Mesenteric fat pad (tissue), 1 donor: ENCODE results near the gene ZFR2. TPM values are rescaled to one million over a fixed set of nuclear protein-coding genes. Genes with fewer than 3 reads are reported as not detected.
"Not testable (repeated sequence)": the region's sequence is repeated elsewhere in the genome, so short reads cannot be mapped to it uniquely, and the experiment has no call there.

ENCODE experiments used
- DNase-seq: peaks from one replicate; pipeline ENCODE4 v3.0.0-alpha.2; 2020; ENCODE audit warnings: low spot score
- long read RNA-seq: library from polyadenylated mRNA; unstranded; transcript quantifications from one replicate; pipeline ENCODE4 v2.0.0, GENCODE V29; 2020
- total RNA-seq: library from RNA; stranded (reverse); fragmentation: NEBNext Ultra II Directional; extraction: Animal tissue kit (Norgen Biotek cat#: 25700); gene quantifications from one replicate; pipeline ENCODE4 v1.2.1, GENCODE V29; 2021
- donor health status: DM: yes; HTN: yes; CAD: no.

The ZFR2 gene
- total RNA-seq, result not detected
- long read RNA-seq, result 0 reads

GRCh38 chr19:3868770-3869456 is at the start of gene ZFR2:
Gene ZFR2, minus strand, starts transcription at chr19:3869038. Its CDS starts 21 bp downstream, at chr19:3869017.
- no peak for DNase-seq

GRCh38 chr19:3916033-3916432 is 47.2 kb upstream of the ZFR2 start:
- no peak for DNase-seq

GRCh38 chr19:3914199-3914598 is 45.4 kb upstream of the ZFR2 start:
- no peak for DNase-seq

GRCh38 chr19:3910105-3910504 is 41.3 kb upstream of the ZFR2 start:
- DNase-seq, result no peak

- DNase-seq, result no peak
Measured at GRCh38 chr19:3908266-3909054, 39.6 kb upstream of the ZFR2 start.

GRCh38 chr19:3907626-3908265 is 38.9 kb upstream of the ZFR2 start:
- DNase-seq, result no peak

GRCh38 chr19:3904233-3904632 is 35.4 kb upstream of the ZFR2 start:
- DNase-seq, result no peak

- DNase-seq, result no peak
Measured at GRCh38 chr19:3902317-3902973, 33.6 kb upstream of the ZFR2 start.

- DNase-seq, result no peak
Measured at GRCh38 chr19:3899531-3900294, 30.9 kb upstream of the ZFR2 start.

- DNase-seq, result no peak
Measured at GRCh38 chr19:3898426-3898825, 29.6 kb upstream of the ZFR2 start.

- DNase-seq, result no peak
Measured at GRCh38 chr19:3897936-3898335, 29.1 kb upstream of the ZFR2 start.

GRCh38 chr19:3895788-3896187 is 26.9 kb upstream of the ZFR2 start:
- DNase-seq, result no peak

GRCh38 chr19:3894959-3895358 is 26.1 kb upstream of the ZFR2 start:
- DNase-seq, result not testable (repeated sequence)

GRCh38 chr19:3893509-3894179 is 24.8 kb upstream of the ZFR2 start:
- no peak for DNase-seq

GRCh38 chr19:3890591-3890990 is 21.8 kb upstream of the ZFR2 start:
- no peak for DNase-seq

GRCh38 chr19:3882041-3882384 is 13.2 kb upstream of the ZFR2 start:
- DNase-seq, result no peak

- no peak for DNase-seq
Measured at GRCh38 chr19:3881272-3882040, 12.6 kb upstream of the ZFR2 start.

GRCh38 chr19:3880471-3881271 is 11.8 kb upstream of the ZFR2 start, which contains the start of gene ATCAY:
Gene ATCAY, plus strand, starts transcription at chr19:3880685. Its CDS starts 5,083 bp downstream, at chr19:3885768.
- DNase-seq, result no peak

- DNase-seq, result no peak
Measured at GRCh38 chr19:3879656-3880055, 10.8 kb upstream of the ZFR2 start.
